Peyer's patch (tissue), 4 donors: Measurements from ENCODE around the gene FABP7.

Experiments used
- CTCF ChIP-seq, 6 experiments: fragments of 450-650 bp in 4 of 6; fragments of 200-600 bp in 2 of 6; sonication (generic) in 1 of 6; IDR thresholded peaks; one replicate each; pipeline ENCODE4 v1.5.1; 2017 to 2019; ENCODE audit warnings: antibody characterized with exemption in 6 of 6, mild to moderate bottlenecking in 3 of 6, moderate library complexity in 1 of 6
- POLR2A ChIP-seq, 2 donors: fragments of 450-650 bp; IDR thresholded peaks; one replicate each; pipeline ENCODE4 v1.5.1; 2017; ENCODE audit warnings: antibody characterized with exemption in 2 of 2, mild to moderate bottlenecking in 2 of 2, moderate library complexity in 2 of 2

DNA sequence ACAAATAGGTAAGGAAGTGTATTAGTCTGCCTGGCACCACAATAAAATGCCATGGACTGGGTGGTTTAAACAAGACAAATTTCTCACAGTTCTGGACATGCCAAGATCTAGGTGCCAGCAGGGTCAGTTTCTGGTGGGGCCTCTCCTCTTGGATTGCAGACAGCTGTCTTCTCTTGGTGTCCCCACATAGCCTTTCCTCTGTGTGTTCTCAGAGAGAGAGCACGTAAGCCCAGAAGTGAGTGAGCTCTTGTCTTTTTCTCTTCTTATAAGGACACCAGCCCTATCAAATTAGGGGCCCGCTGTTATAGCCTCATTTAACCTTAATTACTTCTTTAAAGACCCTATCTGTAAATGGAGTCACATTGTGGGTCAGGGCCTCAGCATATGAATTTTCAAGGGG lies 37.8 kb downstream of the FABP7 start:
- TF ChIP-seq CTCF (IDR thresholded peaks at IDR 0.05) (no peak), POLR2A (IDR thresholded peaks at IDR 0.05) (no peak)
